Natural killer cell (primary cell): ENCODE measurements around the gene ZNF385D. TPM values are rescaled to one million over a fixed set of nuclear protein-coding genes. Genes with fewer than 3 reads are reported as not detected.

Source experiments
- ATAC-seq, 3 donors: fragments of 150-1000 bp in 2 of 3; fragments of 200-7000 bp in 1 of 3; cut with Tn5 transposase; 1 replicate in 1 of 3; 2 replicates in 2 of 3; pipeline ENCODE4 v1.10.0; 2021; ENCODE audit warnings: mild to moderate bottlenecking in 2 of 3, moderate library complexity in 2 of 3
- DNase-seq, 2 donors: peaks; one replicate each; pipeline versions ENCODE4 v3.0.0 to v3.0.0-alpha.2; 2013 to 2021; ENCODE audit warnings: mixed read lengths in 1 of 2
- H3K27ac ChIP-seq: one replicate; pipeline ENCODE4 v1.5.1; 2013; ENCODE audit warnings: mild to moderate bottlenecking, low read length
- H3K27me3 ChIP-seq: one replicate; pipeline ENCODE4 v1.6.1; 2013; ENCODE audit warnings: low read length; ENCODE audit not compliant: control insufficient read depth, insufficient read depth
- H3K36me3 ChIP-seq: one replicate; pipeline ENCODE4 v1.6.1; 2013; ENCODE audit warnings: low read length; ENCODE audit not compliant: control insufficient read depth, insufficient read depth
- H3K4me1 ChIP-seq: one replicate; pipeline ENCODE4 v1.6.1; 2013; ENCODE audit warnings: low read length; ENCODE audit not compliant: control insufficient read depth, insufficient read depth
- H3K4me3 ChIP-seq: one replicate; pipeline ENCODE4 v1.5.1; 2013; ENCODE audit warnings: low read length
- H3K9me3 ChIP-seq: one replicate; pipeline ENCODE4 v1.6.1; 2013; ENCODE audit warnings: low read length; ENCODE audit not compliant: control insufficient read depth, insufficient read depth
- H3K27ac Mint-ChIP-seq, 2 donors: one replicate each; pipeline ENCODE4 v1.8.0; 2022; ENCODE audit warnings: mild to moderate bottlenecking in 2 of 2, mixed read lengths in 2 of 2, moderate library complexity in 1 of 2
- H3K27me3 Mint-ChIP-seq, 2 donors: one replicate each; pipeline ENCODE4 v1.8.0; 2022; ENCODE audit warnings: low read depth in 2 of 2, mixed read lengths in 2 of 2
- H3K36me3 Mint-ChIP-seq: one replicate; pipeline ENCODE4 v1.8.0; 2022; ENCODE audit warnings: mixed read lengths
- H3K4me1 Mint-ChIP-seq, 2 donors: one replicate each; pipeline ENCODE4 v1.8.0; 2022; ENCODE audit warnings: mixed read lengths in 2 of 2
- H3K4me3 Mint-ChIP-seq: one replicate; pipeline ENCODE4 v1.8.0; 2022; ENCODE audit warnings: mild to moderate bottlenecking, moderate library complexity, mixed read lengths
- H3K9me3 Mint-ChIP-seq, 2 donors: one replicate each; pipeline ENCODE4 v1.8.0; 2022; ENCODE audit warnings: mixed read lengths in 2 of 2
- whole genome bisulfite sequencing: methylation state at CpG from one replicate; pipeline ENCODE4 v1.1.7; 2013; ENCODE audit warnings: missing lambda C conversion rate; ENCODE audit not compliant: insufficient coverage; 5-methylcytosine and 5-hydroxymethylcytosine counted together
- intact Hi-C: fragments of 100-400 bp; cut with micrococcal nuclease; formaldehyde crosslinking; loops from one replicate; pipeline ENCODE4 v1.14.2; 2022
- total RNA-seq, 4 donors: library from RNA; stranded (reverse); fragments of 120-200 nt in 1 of 4; gene quantifications; one replicate each; pipeline versions ENCODE4 v1.2.3 to v1.2.4, GENCODE V29; 2013 to 2022
- TF ChIP-seq, protein P1 (sequence below): fragments of 200-600 bp; IDR thresholded peaks from one replicate; pipeline ENCODE4 v1.8.0; 2022; ENCODE audit warnings: antibody characterized with exemption

The ZNF385D gene
- total RNA-seq, 3 donors from 2014 or later (not counting 1 experiment from before 2014, with no cell fraction given), result 0.02 to 0.31 (median 0.25) TPM

DNA sequence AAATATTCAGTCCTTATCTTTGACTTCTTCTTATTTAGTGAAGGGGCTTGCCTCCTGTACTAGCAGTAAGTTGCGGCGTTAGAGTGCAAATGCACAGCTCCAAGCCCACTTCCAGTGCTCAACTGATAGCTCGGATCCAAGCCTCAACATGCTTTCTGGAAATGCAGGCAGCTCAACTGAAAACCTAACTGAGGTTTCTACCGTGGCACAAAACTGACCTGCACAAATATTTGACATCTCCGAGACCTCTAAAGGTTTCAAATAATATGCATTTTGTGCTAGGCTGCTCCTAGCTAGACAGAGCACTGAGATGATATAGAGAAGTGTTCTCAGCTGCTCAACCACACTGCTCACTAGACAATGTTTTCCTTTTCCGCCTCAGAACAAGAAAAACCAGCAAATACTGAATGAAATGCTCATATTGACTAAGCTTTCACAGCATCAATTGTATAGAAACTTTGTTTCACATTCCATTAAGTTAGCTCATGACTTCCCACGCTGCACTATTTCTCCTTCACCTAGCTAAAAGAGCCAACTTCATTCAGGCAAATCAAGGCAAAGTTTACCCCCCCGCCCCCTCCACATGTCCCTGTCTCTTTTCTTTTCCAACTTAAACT is 822 bp downstream of the ZNF385D start:
- Mint-ChIP-seq H3K27me3 (no peaks in the 10 kb centered on the region), H3K36me3 (no peaks in the 10 kb centered on the region), H3K9me3 (peaks cover 11 to 16% of the 10 kb centered on the region in 2 donors), H3K4me1 (no peaks in the 10 kb centered on the region), H3K27ac (no peak overlapping the region), H3K4me3 (no peak overlapping the region)
- no peak overlapping the region for H3K27ac ChIP-seq
- 79% methylated on average over 8 of the region's 8 CpGs for WGBS
- ATAC-seq, result no peak
- H3K27me3 ChIP-seq, result no peaks in the 10 kb centered on the region
- H3K4me1 ChIP-seq, result no peaks in the 10 kb centered on the region
- DNase-seq, result no peak
- H3K36me3 ChIP-seq, result no peaks in the 10 kb centered on the region
- peaks cover 2% of the 10 kb centered on the region for H3K9me3 ChIP-seq
- intact Hi-C loops, result no loop called here
- H3K4me3 ChIP-seq, result no peak overlapping the region
- TF ChIP-seq, protein P1, sequence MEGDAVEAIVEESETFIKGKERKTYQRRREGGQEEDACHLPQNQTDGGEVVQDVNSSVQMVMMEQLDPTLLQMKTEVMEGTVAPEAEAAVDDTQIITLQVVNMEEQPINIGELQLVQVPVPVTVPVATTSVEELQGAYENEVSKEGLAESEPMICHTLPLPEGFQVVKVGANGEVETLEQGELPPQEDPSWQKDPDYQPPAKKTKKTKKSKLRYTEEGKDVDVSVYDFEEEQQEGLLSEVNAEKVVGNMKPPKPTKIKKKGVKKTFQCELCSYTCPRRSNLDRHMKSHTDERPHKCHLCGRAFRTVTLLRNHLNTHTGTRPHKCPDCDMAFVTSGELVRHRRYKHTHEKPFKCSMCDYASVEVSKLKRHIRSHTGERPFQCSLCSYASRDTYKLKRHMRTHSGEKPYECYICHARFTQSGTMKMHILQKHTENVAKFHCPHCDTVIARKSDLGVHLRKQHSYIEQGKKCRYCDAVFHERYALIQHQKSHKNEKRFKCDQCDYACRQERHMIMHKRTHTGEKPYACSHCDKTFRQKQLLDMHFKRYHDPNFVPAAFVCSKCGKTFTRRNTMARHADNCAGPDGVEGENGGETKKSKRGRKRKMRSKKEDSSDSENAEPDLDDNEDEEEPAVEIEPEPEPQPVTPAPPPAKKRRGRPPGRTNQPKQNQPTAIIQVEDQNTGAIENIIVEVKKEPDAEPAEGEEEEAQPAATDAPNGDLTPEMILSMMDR, result no peak

DNA sequence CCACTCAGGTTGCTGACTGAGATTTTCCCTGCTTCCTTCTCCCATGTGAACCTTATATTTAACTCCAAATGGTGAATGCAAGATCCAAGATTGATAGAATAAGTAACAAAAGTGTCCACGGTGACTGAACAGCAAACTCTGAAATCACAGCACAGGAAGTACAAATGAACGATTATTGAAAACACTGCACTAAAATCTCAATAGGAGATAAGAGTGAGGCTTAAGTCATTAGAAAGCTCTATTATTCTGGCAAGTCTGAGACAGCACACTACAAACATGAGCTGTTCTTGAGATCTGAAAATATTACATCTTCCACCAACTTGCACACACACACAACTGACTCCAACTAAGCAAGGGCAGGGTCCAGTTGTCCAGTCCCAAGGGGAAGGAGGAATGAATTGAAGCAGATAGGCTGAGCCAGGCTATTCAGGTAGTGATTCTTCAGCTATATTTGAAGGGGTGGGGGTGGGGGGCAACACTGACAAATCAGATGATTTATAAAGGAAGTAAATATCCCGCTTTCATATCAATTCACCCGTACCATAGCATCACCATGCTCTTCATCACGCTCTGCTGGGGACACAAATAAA is 2.9 kb downstream of the ZNF385D start:
- ATAC-seq (no peak), DNase-seq (no peak)
- Mint-ChIP-seq H3K4me3 (no peak overlapping the region), H3K36me3 (no peaks in the 10 kb centered on the region), H3K27me3 (no peaks in the 10 kb centered on the region), H3K4me1 (no peaks in the 10 kb centered on the region), H3K9me3 (peaks cover 5 to 12% of the 10 kb centered on the region in 2 donors), H3K27ac (no peak overlapping the region)
- H3K4me3 ChIP-seq, result no peak overlapping the region
- no peak overlapping the region for H3K27ac ChIP-seq
- H3K4me1 ChIP-seq, result no peaks in the 10 kb centered on the region
- intact Hi-C loops, result no loop called here
- no peaks in the 10 kb centered on the region for H3K27me3 ChIP-seq
- TF ChIP-seq, protein P1, result no peak
- 89% methylated on average over 5 of the region's 5 CpGs for WGBS
- peaks cover 5% of the 10 kb centered on the region for H3K9me3 ChIP-seq
- no peaks in the 10 kb centered on the region for H3K36me3 ChIP-seq

DNA sequence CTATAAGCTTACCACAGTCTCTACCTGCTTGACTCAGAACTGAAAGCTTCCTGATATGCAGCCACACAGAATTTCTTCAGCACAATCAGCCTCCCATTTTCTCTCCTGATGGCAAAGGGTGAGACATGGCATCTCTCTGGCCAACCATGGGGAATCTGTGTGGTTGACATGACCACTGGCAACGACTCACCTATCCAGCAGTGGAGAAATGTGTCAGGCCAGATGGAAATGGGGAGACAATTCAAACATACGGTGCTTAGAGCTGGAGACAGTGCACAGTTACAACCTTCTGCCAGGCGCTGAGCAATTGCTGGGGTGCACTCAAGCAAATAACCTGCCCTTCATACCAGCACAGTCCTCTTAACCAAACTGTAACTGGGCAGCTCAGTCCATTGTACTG is 3.6 kb downstream of the ZNF385D start:
- TF ChIP-seq, protein P1, result no peak
- Mint-ChIP-seq H3K4me1 (no peaks in the 10 kb centered on the region), H3K4me3 (no peak overlapping the region), H3K27ac (no peak overlapping the region), H3K9me3 (peaks cover 7 to 12% of the 10 kb centered on the region in 2 donors), H3K27me3 (no peaks in the 10 kb centered on the region), H3K36me3 (no peaks in the 10 kb centered on the region)
- H3K27me3 ChIP-seq, result no peaks in the 10 kb centered on the region
- no peaks in the 10 kb centered on the region for H3K36me3 ChIP-seq
- H3K4me3 ChIP-seq, result no peak overlapping the region
- peaks cover 5% of the 10 kb centered on the region for H3K9me3 ChIP-seq
- no peak overlapping the region for H3K27ac ChIP-seq
- H3K4me1 ChIP-seq, result no peaks in the 10 kb centered on the region
- no peak for ATAC-seq
- intact Hi-C loops, result no loop called here
- WGBS, result 74% methylated on average over 3 of the region's 3 CpGs
- no peak for DNase-seq

DNA sequence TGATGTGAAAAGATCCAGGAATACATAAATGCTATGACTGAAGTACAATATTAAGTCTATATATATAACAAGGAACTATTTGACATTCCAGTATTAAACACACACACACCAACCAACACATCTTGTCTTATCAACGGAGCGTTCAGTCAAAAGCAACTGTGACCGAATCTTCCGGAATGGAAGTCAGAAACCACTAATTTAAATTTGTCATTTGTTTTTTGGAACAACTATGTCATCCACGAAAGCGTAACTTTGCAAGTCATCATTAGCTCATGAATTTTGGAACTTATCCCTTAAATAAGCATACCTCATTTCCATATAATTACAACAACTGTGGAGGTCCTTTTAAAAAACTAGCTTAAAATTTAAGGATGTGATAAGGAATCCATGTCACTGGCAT is 5.0 kb downstream of the ZNF385D start:
- Mint-ChIP-seq H3K9me3 (peaks cover 11 to 13% of the 10 kb centered on the region in 2 donors), H3K4me1 (no peaks in the 10 kb centered on the region), H3K36me3 (no peaks in the 10 kb centered on the region), H3K4me3 (no peak overlapping the region), H3K27ac (no peak overlapping the region), H3K27me3 (no peaks in the 10 kb centered on the region)
- H3K4me3 ChIP-seq, result no peak overlapping the region
- 34% methylated on average over 6 of the region's 6 CpGs for WGBS
- peaks cover 4% of the 10 kb centered on the region for H3K9me3 ChIP-seq
- DNase-seq (no peak), ATAC-seq (no peak)
- intact Hi-C loops, result no loop called here
- no peaks in the 10 kb centered on the region for H3K36me3 ChIP-seq
- TF ChIP-seq, protein P1, result no peak
- no peaks in the 10 kb centered on the region for H3K4me1 ChIP-seq
- H3K27me3 ChIP-seq, result no peaks in the 10 kb centered on the region
- no peak overlapping the region for H3K27ac ChIP-seq
